ENCODE measurements around the gene ZNF541. TPM values are rescaled to one million over a fixed set of nuclear protein-coding genes. Genes with fewer than 3 reads are reported as not detected.
A peak's percentile ranks its signal among the peaks of the same experiment; 100 is the strongest.

Gene ZNF541
- polyA plus RNA-seq, 3 donors = not detected

DNA sequence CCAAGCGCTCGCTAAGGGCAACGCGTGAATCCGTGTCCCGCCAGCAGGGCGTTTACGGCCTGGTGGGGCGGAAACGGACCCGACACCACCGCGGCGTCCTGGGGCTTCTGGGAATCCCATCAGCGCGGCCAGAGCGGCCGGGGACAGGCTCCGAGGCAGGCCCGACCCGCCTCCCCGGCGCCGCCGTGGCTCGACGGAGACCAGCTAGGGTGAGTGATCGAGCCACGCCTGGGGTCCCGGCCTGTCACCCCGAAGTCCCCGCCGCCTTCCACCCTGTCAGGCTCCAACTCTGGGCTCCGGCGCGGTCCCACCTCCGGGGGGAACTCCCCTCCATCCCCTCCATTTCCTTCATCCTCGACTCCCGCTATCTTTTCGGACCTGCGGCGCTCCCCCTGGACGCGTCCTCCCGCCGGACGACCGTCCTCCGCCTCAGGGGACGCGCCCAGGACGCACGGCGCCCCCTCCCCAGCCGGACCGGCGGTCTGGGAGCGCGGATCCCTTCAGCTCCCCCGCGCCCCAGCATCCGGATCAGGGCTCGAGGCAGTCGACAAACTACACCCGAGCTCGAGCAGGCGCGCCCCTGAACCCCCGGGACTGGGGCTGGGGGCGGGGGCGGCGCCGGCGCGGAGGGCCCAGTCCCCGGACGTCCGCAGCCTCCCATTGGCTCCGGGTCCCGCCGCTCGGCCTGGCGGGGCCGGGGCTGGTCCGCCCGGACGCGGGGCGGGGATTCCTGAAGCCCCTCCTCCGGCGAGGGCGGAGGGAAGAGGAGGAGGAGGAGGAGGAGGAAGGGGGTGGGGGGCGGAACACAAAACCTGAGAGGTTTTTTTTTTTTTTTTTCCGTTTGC, 35.3 kb upstream of the ZNF541 start:
- Mint-ChIP-seq H3K4me3 (peak overlapping the region; percentile 74 to 85), H3K27ac (peak overlapping the region; percentile 73 to 91 (median 79)), H3K27me3 (ENCODE audit: low read depth in 3 of 3) (peaks cover 0 to 14% (median 10%) of the 10 kb centered on the region in 3 donors), H3K36me3 (peaks cover 3 to 6% of the 10 kb centered on the region in 2 donors), H3K9me3 (peaks cover 0 to 2% (median 0%) of the 10 kb centered on the region in 7 donors), H3K4me1 (peaks cover 38% of the 10 kb centered on the region)
- peak; percentile 84 to 89 (median 88) for DNase-seq
- Histone ChIP-seq H3K4me1 (ENCODE audit: control insufficient read depth in 1 of 2, insufficient read depth in 2 of 2, low read length in 2 of 2) (peaks cover 23 to 28% of the 10 kb centered on the region in 2 donors), H4K20me1 (ENCODE audit: insufficient read depth, low read length) (peaks cover 36% of the 10 kb centered on the region), H3K27me3 (ENCODE audit: control insufficient read depth in 2 of 2, insufficient read depth in 2 of 2, low read length in 2 of 2) (no peaks in the 10 kb centered on the region), H3K9ac (ENCODE audit: insufficient read depth, low read length, poor library complexity, severe bottlenecking) (peak overlapping the region; percentile 95), H3K27ac (ENCODE audit: low read depth in 1 of 2, low read length in 2 of 2) (peak overlapping the region; percentile 73 to 93), H3K4me3 (replicated peaks in 1 of 3; ENCODE audit: low read depth in 2 of 3, low read length in 3 of 3) (peak overlapping the region; percentile 87 to 97 (median 96)), H3K9me3 (replicated peaks in 1 of 2; ENCODE audit: control insufficient read depth in 1 of 2, insufficient read depth in 1 of 2, low read length in 2 of 2) (no peaks in the 10 kb centered on the region), H3K4me2 (replicated peaks; ENCODE audit: extremely low read depth, low read length, poor library complexity, severe bottlenecking) (peak overlapping the region; percentile 78), H3K79me2 (ENCODE audit: insufficient read depth, low read length) (peaks cover 50% of the 10 kb centered on the region), H2AFZ (ENCODE audit: insufficient read depth, low read depth, low read length, poor library complexity, severe bottlenecking) (peak overlapping the region; percentile 83), H3K36me3 (replicated peaks in 1 of 2; ENCODE audit: control insufficient read depth in 1 of 2, insufficient read depth in 2 of 2, low read length in 2 of 2) (peaks cover 2 to 5% of the 10 kb centered on the region in 2 donors)
- intact Hi-C loops (cut with micrococcal nuclease) = loop anchor here (1.0 to 5.0 kb wide), 2 partner anchors 8 to 54 kb away; no protein-coding TSS in a partner anchor
- under 1% methylated on average over 82 of the region's 94 CpGs for whole genome bisulfite sequencing (ENCODE audit: insufficient coverage)
- TF ChIP-seq, protein P1, sequence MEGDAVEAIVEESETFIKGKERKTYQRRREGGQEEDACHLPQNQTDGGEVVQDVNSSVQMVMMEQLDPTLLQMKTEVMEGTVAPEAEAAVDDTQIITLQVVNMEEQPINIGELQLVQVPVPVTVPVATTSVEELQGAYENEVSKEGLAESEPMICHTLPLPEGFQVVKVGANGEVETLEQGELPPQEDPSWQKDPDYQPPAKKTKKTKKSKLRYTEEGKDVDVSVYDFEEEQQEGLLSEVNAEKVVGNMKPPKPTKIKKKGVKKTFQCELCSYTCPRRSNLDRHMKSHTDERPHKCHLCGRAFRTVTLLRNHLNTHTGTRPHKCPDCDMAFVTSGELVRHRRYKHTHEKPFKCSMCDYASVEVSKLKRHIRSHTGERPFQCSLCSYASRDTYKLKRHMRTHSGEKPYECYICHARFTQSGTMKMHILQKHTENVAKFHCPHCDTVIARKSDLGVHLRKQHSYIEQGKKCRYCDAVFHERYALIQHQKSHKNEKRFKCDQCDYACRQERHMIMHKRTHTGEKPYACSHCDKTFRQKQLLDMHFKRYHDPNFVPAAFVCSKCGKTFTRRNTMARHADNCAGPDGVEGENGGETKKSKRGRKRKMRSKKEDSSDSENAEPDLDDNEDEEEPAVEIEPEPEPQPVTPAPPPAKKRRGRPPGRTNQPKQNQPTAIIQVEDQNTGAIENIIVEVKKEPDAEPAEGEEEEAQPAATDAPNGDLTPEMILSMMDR (IDR thresholded peaks at IDR 0.05) = peak; percentile 38

GRCh38 chr19:47607564-47608073, 34.7 kb upstream of the ZNF541 start:
- Histone ChIP-seq H3K36me3 (replicated peaks in 1 of 2; ENCODE audit: control insufficient read depth in 1 of 2, insufficient read depth in 2 of 2, low read length in 2 of 2) (peaks cover 2 to 5% of the 10 kb centered on the region in 2 donors), H3K4me3 (replicated peaks in 1 of 3; ENCODE audit: low read depth in 2 of 3, low read length in 3 of 3) (peak overlapping the region; percentile 87 to 97 (median 96)), H3K9me3 (replicated peaks in 1 of 2; ENCODE audit: control insufficient read depth in 1 of 2, insufficient read depth in 1 of 2, low read length in 2 of 2) (no peaks in the 10 kb centered on the region), H4K20me1 (ENCODE audit: insufficient read depth, low read length) (peaks cover 29% of the 10 kb centered on the region), H3K79me2 (ENCODE audit: insufficient read depth, low read length) (peaks cover 43% of the 10 kb centered on the region), H2AFZ (ENCODE audit: insufficient read depth, low read depth, low read length, poor library complexity, severe bottlenecking) (peak overlapping the region; percentile 83), H3K27me3 (ENCODE audit: control insufficient read depth in 2 of 2, insufficient read depth in 2 of 2, low read length in 2 of 2) (no peaks in the 10 kb centered on the region), H3K27ac (ENCODE audit: low read depth in 1 of 2, low read length in 2 of 2) (peak overlapping the region; percentile 73 to 93), H3K9ac (ENCODE audit: insufficient read depth, low read length, poor library complexity, severe bottlenecking) (peak overlapping the region; percentile 95), H3K4me1 (ENCODE audit: control insufficient read depth in 1 of 2, insufficient read depth in 2 of 2, low read length in 2 of 2) (peaks cover 23 to 28% of the 10 kb centered on the region in 2 donors), H3K4me2 (replicated peaks; ENCODE audit: extremely low read depth, low read length, poor library complexity, severe bottlenecking) (peak overlapping the region; percentile 78)
- Mint-ChIP-seq H3K4me3 (peak overlapping the region; percentile 74 to 85), H3K36me3 (peaks cover 3 to 6% of the 10 kb centered on the region in 2 donors), H3K27ac (peak overlapping the region in 6 of 7 donors; percentile 73 to 91 (median 78)), H3K9me3 (peaks cover 0 to 2% (median 0%) of the 10 kb centered on the region in 7 donors), H3K4me1 (peaks cover 36% of the 10 kb centered on the region), H3K27me3 (ENCODE audit: low read depth in 3 of 3) (peaks cover 0 to 18% (median 14%) of the 10 kb centered on the region in 3 donors)
- WGBS (ENCODE audit: insufficient coverage) = 45% methylated on average over 15 of the region's 21 CpGs
- TF ChIP-seq, protein P1 (IDR thresholded peaks at IDR 0.05) = no peak
- DNase-seq = no peak
- intact Hi-C loops (cut with micrococcal nuclease) = loop anchor here (1.0 to 5.0 kb wide), 2 partner anchors 7 to 55 kb away; no protein-coding TSS in a partner anchor

Measured in CD14-positive monocyte (primary cell).